GM12878 (cell line): ENCODE data around the gene TRPT1. TPM values are rescaled to one million over a fixed set of nuclear protein-coding genes. Genes with fewer than 3 reads are reported as not detected.

Experiments
- ATAC-seq: fragments of 200-7000 bp; cut with Tn5 transposase; 3 replicates; pipeline ENCODE4 v1.9.1; 2020; ENCODE audit warnings: mild to moderate bottlenecking, moderate library complexity
- BruUV-seq: library from RNA; stranded (reverse); fragments of 400-500 nt; replicated peaks from 2 replicates; lab custom pipeline; 2021; lab: Mats Ljungman, UMichigan
- CTCF ChIA-PET: fragments of 300-600 bp; sonication (Branson Sonifier 250); formaldehyde crosslinking; extraction: SDS; loops from one replicate; lab custom pipeline; 2021; ENCODE audit warnings: inconsistent platforms; lab: Yijun Ruan, JAX
- POLR2A ChIA-PET: fragments of 350-600 bp; formaldehyde crosslinking; extraction: SDS; loops from one replicate; lab custom pipeline; 2021; ENCODE audit warnings: inconsistent platforms; lab: Charles Lee
- RAD21 ChIA-PET: fragments of 300-600 bp; sonication (Branson Sonifier 250); formaldehyde crosslinking; loops from one replicate; lab custom pipeline; 2023; ENCODE audit warnings: antibody characterized with exemption; ENCODE audit not compliant: unreplicated experiment; lab: Charles Lee
- SMC1A ChIA-PET: fragments of 300-600 bp; sonication (Branson Sonifier 250); formaldehyde crosslinking; loops from one replicate; lab custom pipeline; 2023; ENCODE audit not compliant: unreplicated experiment, uncharacterized antibody; lab: Charles Lee
- DNase-seq: peaks from one replicate; pipeline ENCODE4 v3.0.0-alpha.2; 2011; ENCODE audit warnings: low read depth, low spot score
- FAIRE-seq: peaks from 3 replicates; lab custom pipeline; 2011; peaks lifted over from hg19 to GRCh38; lab: Jason Lieb, UNC
- H2AFZ ChIP-seq: 2 replicates; pipeline ENCODE4 v1.6.0; 2011; ENCODE audit warnings: low read depth, low read length, control low read depth; ENCODE audit not compliant: control insufficient read depth
- H3K27ac ChIP-seq: 2 replicates; pipeline ENCODE4 v1.5.1; 2011; ENCODE audit warnings: control low read depth; ENCODE audit not compliant: control insufficient read depth, insufficient read depth
- H3K27me3 ChIP-seq, 2 experiments: replicated peaks in 1 of 2; 2 replicates each; pipeline versions ENCODE4 v1.6.0 to v1.6.1; 2011; ENCODE audit warnings: low read length in 1 of 2; ENCODE audit not compliant: control insufficient read depth in 2 of 2, insufficient read depth in 2 of 2
- H3K36me3 ChIP-seq, 2 experiments: 2 replicates each; pipeline ENCODE4 v1.5.1; 2011; ENCODE audit warnings: low read length in 1 of 2; ENCODE audit not compliant: control insufficient read depth in 2 of 2, insufficient read depth in 2 of 2
- H3K4me1 ChIP-seq: 2 replicates; pipeline ENCODE4 v1.6.1; 2011; ENCODE audit warnings: mild to moderate bottlenecking, low read length, moderate library complexity, mixed read lengths; ENCODE audit not compliant: control insufficient read depth, insufficient read depth
- H3K4me2 ChIP-seq: 2 replicates; pipeline ENCODE4 v1.6.0; 2011; ENCODE audit warnings: control low read depth; ENCODE audit not compliant: control insufficient read depth, insufficient read depth
- H3K4me3 ChIP-seq: fragments of 200-600 bp; sonication (generic); 2 replicates; pipeline ENCODE4 v1.5.1; 2016
- H3K79me2 ChIP-seq: 2 replicates; pipeline ENCODE4 v1.6.0; 2011; ENCODE audit warnings: low read length; ENCODE audit not compliant: control insufficient read depth, insufficient read depth
- H3K9ac ChIP-seq: 2 replicates; pipeline ENCODE4 v1.8.0; 2011; ENCODE audit warnings: low read length, control low read depth, mixed read lengths; ENCODE audit not compliant: control insufficient read depth, insufficient read depth
- H3K9me3 ChIP-seq: replicated peaks from 3 replicates; pipeline ENCODE4 v1.5.1; 2011; ENCODE audit warnings: mild to moderate bottlenecking, low read length; ENCODE audit not compliant: control insufficient read depth, insufficient read depth
- H4K20me1 ChIP-seq: 2 replicates; pipeline ENCODE4 v1.6.0; 2011; ENCODE audit not compliant: control insufficient read depth, insufficient read depth
- ETV6 ChIP-seq, 2 experiments: fragments of 450-650 bp in 1 of 2; IDR thresholded peaks in 1 of 2; conservative IDR thresholded peaks in 1 of 2; 2 replicates each; pipeline ENCODE4 v1.6.1; 2014; ENCODE audit warnings: antibody characterized with exemption in 1 of 2, borderline replicate concordance in 1 of 2, low read depth in 1 of 2, mild to moderate bottlenecking in 1 of 2, moderate library complexity in 1 of 2
- POLR2A ChIP-seq: IDR thresholded peaks from 2 replicates; pipeline ENCODE4 v1.6.1; 2011; ENCODE audit warnings: low read depth, mild to moderate bottlenecking, low read length
- SMAD5 ChIP-seq: IDR thresholded peaks from 2 replicates; pipeline ENCODE4 v1.6.1; 2016; ENCODE audit warnings: antibody characterized with exemption, low read depth
- ZBTB40 ChIP-seq: fragments of 450-650 bp; IDR thresholded peaks from 2 replicates; pipeline ENCODE4 v1.6.1; 2016; ENCODE audit warnings: mild to moderate bottlenecking, moderate library complexity, borderline replicate concordance
- WGBS: methylation state at CpG from one replicate; pipeline ENCODE4 v1.1.6; 2016; ENCODE audit warnings: low lambda C conversion rate; ENCODE audit not compliant: insufficient replicate concordance, insufficient coverage; ENCODE audit errors: missing lambda C conversion rate; 5-methylcytosine and 5-hydroxymethylcytosine counted together
- in situ Hi-C: fragments of 300-500 bp; cut with MboI; formaldehyde crosslinking; loops from 9 replicates; pipeline ENCODE4 v1.14.3; 2018; ENCODE audit warnings: mixed read lengths
- intact Hi-C: fragments of 100-400 bp; cut with micrococcal nuclease; formaldehyde crosslinking; loops from one replicate; pipeline ENCODE4 v1.14.2; 2022; ENCODE audit not compliant: unreplicated experiment
- polyA plus RNA-seq, 11 experiments: library from polyadenylated mRNA; depleted of rRNA in 4 of 11; unstranded in 6 of 11; stranded (reverse) in 5 of 11; fragments of >200 nt; fragmentation: Nextera tagmentation in 4 of 11; fragmentation: Illumina TruSeq in 1 of 11; extraction: Ambion mirVana in 4 of 11; extraction: Trizol in 1 of 11; gene quantifications; 1 replicate in 1 of 11; 2 replicates in 10 of 11; pipeline versions ENCODE4 v1.2.1 to v1.2.3, GENCODE V29; 2011 to 2016; ENCODE audit warnings: inconsistent platforms in 2 of 11, missing spikeins in 2 of 11, low read depth in 1 of 11
- total RNA-seq, 4 experiments: library from RNA; depleted of rRNA in 3 of 4; stranded (reverse); fragments of >200 nt in 3 of 4; fragmentation: Illumina TruSeq in 1 of 4; extraction: Trizol in 1 of 4; gene quantifications; 2 replicates each; pipeline versions ENCODE4 v1.2.1 to v1.2.3, GENCODE V29; 2013 to 2021

Gene TRPT1
- total and polyA plus RNA-seq, 10 of the 15 experiments (the other 5 are each of a cell fraction or from before 2014, with no cell fraction given): 7.1 to 63.0 (median 31.4) TPM

DNA sequence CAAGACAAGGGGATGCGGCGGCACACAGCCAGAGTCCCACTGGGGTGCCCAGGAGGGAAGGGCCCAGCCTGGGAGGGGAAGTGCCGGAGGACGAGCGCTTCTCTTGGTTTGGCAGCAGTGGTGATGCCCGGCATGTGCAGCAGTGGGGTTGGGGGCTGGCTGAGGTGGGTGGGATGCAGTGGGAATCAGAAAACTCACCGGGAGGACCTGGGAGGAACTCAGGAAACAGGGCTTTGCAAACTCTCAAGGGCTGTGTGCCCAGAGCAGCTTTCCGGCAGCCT, 16.5 kb downstream of the TRPT1 start (continued):
- no peak for TF ChIP-seq ZBTB40

DNA sequence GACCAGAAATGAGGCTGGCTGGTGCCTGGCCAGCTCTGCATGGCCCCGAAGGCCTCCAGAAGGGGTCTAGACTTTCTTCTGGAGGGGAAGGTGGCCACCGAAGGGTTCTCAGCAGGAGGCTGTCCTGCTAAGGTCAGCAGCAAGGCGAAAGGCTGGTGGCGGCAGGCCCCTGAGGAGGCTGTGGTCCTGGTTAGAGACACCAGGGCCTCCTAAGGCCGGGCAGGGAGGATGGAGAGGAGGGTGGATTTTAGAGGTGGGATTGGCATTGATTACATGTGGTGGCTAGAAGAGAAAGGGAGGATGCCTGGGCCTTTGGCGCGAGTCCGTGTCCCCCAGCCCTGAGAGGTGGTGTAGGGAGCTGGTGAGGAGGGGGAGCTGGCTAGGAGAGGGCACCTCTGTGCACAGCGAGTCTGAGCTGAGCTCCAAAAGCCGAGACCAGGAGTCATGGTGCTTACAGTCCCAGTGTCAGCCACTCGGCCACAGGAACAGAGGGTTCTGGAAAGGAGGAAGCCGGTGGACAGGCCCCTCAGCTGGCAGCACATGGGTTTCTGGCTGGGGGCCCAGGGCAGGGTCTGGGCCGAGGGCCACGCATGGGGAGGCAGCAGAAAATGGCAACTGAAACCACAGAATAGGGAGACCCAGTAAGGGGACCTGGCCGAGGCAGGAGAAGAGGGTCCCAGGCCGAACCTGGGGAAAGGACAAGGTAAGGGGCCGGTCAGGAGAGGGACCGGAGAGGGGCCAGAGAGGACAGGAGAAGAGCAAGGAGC, 17.0 kb downstream of the TRPT1 start:
- CTCF ChIA-PET: interaction anchor here (0.6 to 9.7 kb wide), 6 partner anchors 8 to 94 kb away, joined by 3 to 238 read pairs (median 5); partner anchors contain the start of genes CATSPERZ, ESRRA, NUDT22 and TRPT1
- no TSS peak for BruUV-seq

More for the DNA sequence above, 17.0 kb downstream of the TRPT1 start:
- no peak for DNase-seq
- ATAC-seq: no peak
- H3K27me3 ChIP-seq: no peaks in the 10 kb centered on the region
- H3K4me2 ChIP-seq: peak overlapping the region; percentile 76
- H3K9me3 ChIP-seq: no peaks in the 10 kb centered on the region
- H2AFZ ChIP-seq: no peak overlapping the region
- peak overlapping the region; percentile 98 for H3K27ac ChIP-seq
- H3K79me2 ChIP-seq: peaks cover 39% of the 10 kb centered on the region
- WGBS: 81% methylated on average over 18 of the region's 18 CpGs
- no peaks in the 10 kb centered on the region for H4K20me1 ChIP-seq
- no peak overlapping the region for H3K9ac ChIP-seq
- POLR2A ChIA-PET: interaction anchor here (1.1 to 5.2 kb wide), 6 partner anchors 11 to 42 kb away, joined by 3 to 85 read pairs (median 8); partner anchors contain the start of genes NUDT22, PLCB3, PPP1R14B and TRPT1
- H3K36me3 ChIP-seq: peaks cover 18 to 24% of the 10 kb centered on the region in 2 experiments; a peak in 3 of 4 replicates
- FAIRE-seq: no peak
- intact Hi-C loops (no loop called here), in situ Hi-C loops (no loop called here)
- SMC1A ChIA-PET: interaction anchor here (1.6 to 5.5 kb wide), 5 partner anchors 12 to 109 kb away, joined by 3 to 56 read pairs (median 32); partner anchors contain the start of genes FKBP2, NUDT22, PRDX5 and TRMT112
- 0 out of 2 replicates have a peak, but pooled peaks have one; percentile 26 for TF ChIP-seq SMAD5
- no peak for TF ChIP-seq ETV6 (conservative IDR thresholded peaks at IDR 0.05 in 1 of 2, IDR thresholded peaks at IDR 0.05 in 1 of 2; ENCODE audit: borderline replicate concordance in 1 of 2, low read depth in 1 of 2)
- 0 out of 2 replicates have a peak, but pooled peaks have one; percentile 24 for TF ChIP-seq POLR2A
- H3K4me3 ChIP-seq: peak overlapping the region; percentile 74; the same call in 1 of the 2 replicates
- RAD21 ChIA-PET: interaction anchor here (3.4 to 6.6 kb wide), 2 partner anchors 17 to 94 kb away, joined by 34 to 125 read pairs; partner anchors contain the start of genes CATSPERZ, ESRRA, NUDT22 and TRPT1
- H3K4me1 ChIP-seq: peaks cover 26% of the 10 kb centered on the region
